HL-60 (cell line): Measurements from ENCODE around the gene FRAS1.

ENCODE experiments used
- DNase-seq, 2 experiments: peaks; one replicate each; pipeline ENCODE4 v3.0.0-alpha.2; 2010 to 2020; ENCODE audit warnings: low read depth in 1 of 2, low spot score in 1 of 2
- H3K27ac ChIP-seq: fragments of 250-450 bp; sonication (Bioruptor Pico); replicated peaks from 2 replicates; pipeline ENCODE4 v1.5.1; 2020; ENCODE audit warnings: mild to moderate bottlenecking, moderate library complexity
- H3K27me3 ChIP-seq: fragments of 250-450 bp; sonication (Bioruptor Pico); 2 replicates; pipeline ENCODE4 v1.5.1; 2021; ENCODE audit warnings: mild to moderate bottlenecking, moderate library complexity; ENCODE audit not compliant: insufficient read depth, poor library complexity, severe bottlenecking
- H3K4me3 ChIP-seq: replicated peaks from 2 replicates; pipeline ENCODE4 v1.5.1; 2011; ENCODE audit warnings: mild to moderate bottlenecking, control low read depth, low read length; ENCODE audit not compliant: insufficient read depth
- GABPA ChIP-seq: IDR thresholded peaks from 2 replicates; pipeline ENCODE4 v1.6.1; 2012; ENCODE audit warnings: low read depth
- POLR2AphosphoS5 ChIP-seq: IDR thresholded peaks from 2 replicates; pipeline ENCODE4 v1.6.1; 2012; ENCODE audit warnings: low read depth
- SPI1 ChIP-seq: IDR thresholded peaks from 2 replicates; pipeline ENCODE4 v1.6.1; 2012; ENCODE audit warnings: low read depth, mild to moderate bottlenecking, borderline replicate concordance
- TF ChIP-seq, protein P1 (sequence below): IDR thresholded peaks from one replicate; pipeline ENCODE4 v1.5.1; 2011; ENCODE audit warnings: low read length, control low read depth, inconsistent platforms; ENCODE audit not compliant: insufficient read depth
- TF ChIP-seq, protein P2 (sequence below): IDR thresholded peaks from 2 replicates; pipeline ENCODE4 v1.6.1; 2012; ENCODE audit warnings: low read depth; ENCODE audit not compliant: insufficient replicate concordance

The FRAS1 gene

GRCh38 chr4:78414116-78414515, 357.0 kb downstream of the FRAS1 start:
- DNase-seq, result no peak
- no peak overlapping the region for H3K4me3 ChIP-seq
- TF ChIP-seq, protein P1, sequence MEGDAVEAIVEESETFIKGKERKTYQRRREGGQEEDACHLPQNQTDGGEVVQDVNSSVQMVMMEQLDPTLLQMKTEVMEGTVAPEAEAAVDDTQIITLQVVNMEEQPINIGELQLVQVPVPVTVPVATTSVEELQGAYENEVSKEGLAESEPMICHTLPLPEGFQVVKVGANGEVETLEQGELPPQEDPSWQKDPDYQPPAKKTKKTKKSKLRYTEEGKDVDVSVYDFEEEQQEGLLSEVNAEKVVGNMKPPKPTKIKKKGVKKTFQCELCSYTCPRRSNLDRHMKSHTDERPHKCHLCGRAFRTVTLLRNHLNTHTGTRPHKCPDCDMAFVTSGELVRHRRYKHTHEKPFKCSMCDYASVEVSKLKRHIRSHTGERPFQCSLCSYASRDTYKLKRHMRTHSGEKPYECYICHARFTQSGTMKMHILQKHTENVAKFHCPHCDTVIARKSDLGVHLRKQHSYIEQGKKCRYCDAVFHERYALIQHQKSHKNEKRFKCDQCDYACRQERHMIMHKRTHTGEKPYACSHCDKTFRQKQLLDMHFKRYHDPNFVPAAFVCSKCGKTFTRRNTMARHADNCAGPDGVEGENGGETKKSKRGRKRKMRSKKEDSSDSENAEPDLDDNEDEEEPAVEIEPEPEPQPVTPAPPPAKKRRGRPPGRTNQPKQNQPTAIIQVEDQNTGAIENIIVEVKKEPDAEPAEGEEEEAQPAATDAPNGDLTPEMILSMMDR, result no peak
- TF ChIP-seq POLR2AphosphoS5 (no peak), SPI1 (no peak), GABPA (no peak)
- TF ChIP-seq, protein P2, sequence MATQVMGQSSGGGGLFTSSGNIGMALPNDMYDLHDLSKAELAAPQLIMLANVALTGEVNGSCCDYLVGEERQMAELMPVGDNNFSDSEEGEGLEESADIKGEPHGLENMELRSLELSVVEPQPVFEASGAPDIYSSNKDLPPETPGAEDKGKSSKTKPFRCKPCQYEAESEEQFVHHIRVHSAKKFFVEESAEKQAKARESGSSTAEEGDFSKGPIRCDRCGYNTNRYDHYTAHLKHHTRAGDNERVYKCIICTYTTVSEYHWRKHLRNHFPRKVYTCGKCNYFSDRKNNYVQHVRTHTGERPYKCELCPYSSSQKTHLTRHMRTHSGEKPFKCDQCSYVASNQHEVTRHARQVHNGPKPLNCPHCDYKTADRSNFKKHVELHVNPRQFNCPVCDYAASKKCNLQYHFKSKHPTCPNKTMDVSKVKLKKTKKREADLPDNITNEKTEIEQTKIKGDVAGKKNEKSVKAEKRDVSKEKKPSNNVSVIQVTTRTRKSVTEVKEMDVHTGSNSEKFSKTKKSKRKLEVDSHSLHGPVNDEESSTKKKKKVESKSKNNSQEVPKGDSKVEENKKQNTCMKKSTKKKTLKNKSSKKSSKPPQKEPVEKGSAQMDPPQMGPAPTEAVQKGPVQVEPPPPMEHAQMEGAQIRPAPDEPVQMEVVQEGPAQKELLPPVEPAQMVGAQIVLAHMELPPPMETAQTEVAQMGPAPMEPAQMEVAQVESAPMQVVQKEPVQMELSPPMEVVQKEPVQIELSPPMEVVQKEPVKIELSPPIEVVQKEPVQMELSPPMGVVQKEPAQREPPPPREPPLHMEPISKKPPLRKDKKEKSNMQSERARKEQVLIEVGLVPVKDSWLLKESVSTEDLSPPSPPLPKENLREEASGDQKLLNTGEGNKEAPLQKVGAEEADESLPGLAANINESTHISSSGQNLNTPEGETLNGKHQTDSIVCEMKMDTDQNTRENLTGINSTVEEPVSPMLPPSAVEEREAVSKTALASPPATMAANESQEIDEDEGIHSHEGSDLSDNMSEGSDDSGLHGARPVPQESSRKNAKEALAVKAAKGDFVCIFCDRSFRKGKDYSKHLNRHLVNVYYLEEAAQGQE, result no peak
- H3K27me3 ChIP-seq, result peaks cover 2% of the 10 kb centered on the region
- no peak overlapping the region for H3K27ac ChIP-seq

GRCh38 chr4:78417603-78418002, 360.5 kb downstream of the FRAS1 start:
- H3K27ac ChIP-seq, result no peak overlapping the region
- TF ChIP-seq, protein P1, result no peak
- TF ChIP-seq, protein P2, result no peak
- no peak for TF ChIP-seq POLR2AphosphoS5
- TF ChIP-seq SPI1, result no peak

DNA sequence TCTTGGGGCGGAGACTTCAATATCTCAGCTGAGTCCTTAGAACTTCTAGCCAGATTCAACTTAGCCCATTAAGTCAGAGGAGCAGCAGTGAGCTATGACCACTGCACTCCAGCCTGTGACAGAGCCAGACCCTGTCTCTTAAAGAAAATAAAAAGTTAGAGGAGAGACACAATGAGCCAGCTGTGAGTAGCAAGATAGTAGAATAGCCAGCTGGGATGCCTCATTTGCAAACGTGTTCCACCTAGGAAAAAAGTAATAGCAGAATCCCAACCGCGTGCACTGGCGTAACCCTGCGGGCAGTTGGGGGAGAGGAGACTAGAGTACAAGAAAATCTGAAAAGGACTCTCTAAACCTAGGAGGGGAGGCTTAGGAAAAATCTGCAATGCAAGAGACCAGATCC, 361.3 kb downstream of the FRAS1 start:
- Histone ChIP-seq H3K27ac (no peak overlapping the region), H3K27me3 (peaks cover 2% of the 10 kb centered on the region), H3K4me3 (no peak overlapping the region)
- no peak for TF ChIP-seq GABPA
- TF ChIP-seq, protein P1, result no peak
- TF ChIP-seq, protein P2, result no peak
- no peak for TF ChIP-seq SPI1
- TF ChIP-seq POLR2AphosphoS5, result no peak
- DNase-seq, result no peak

More at GRCh38 chr4:78417603-78418002, 360.5 kb downstream of the FRAS1 start:
- Histone ChIP-seq H3K27me3 (peaks cover 2% of the 10 kb centered on the region), H3K4me3 (no peak overlapping the region)
- DNase-seq, result no peak
